ENCODE data around the gene HIRIP3. TPM values are rescaled to one million over a fixed set of nuclear protein-coding genes. Genes with fewer than 3 reads are reported as not detected.

Gene HIRIP3
- total RNA-seq, 1 donor from 2014 or later, result 20.9 TPM

GRCh38 chr16:29959293-29959692 lies 36.1 kb downstream of the HIRIP3 start:
- TF ChIP-seq, protein P1, sequence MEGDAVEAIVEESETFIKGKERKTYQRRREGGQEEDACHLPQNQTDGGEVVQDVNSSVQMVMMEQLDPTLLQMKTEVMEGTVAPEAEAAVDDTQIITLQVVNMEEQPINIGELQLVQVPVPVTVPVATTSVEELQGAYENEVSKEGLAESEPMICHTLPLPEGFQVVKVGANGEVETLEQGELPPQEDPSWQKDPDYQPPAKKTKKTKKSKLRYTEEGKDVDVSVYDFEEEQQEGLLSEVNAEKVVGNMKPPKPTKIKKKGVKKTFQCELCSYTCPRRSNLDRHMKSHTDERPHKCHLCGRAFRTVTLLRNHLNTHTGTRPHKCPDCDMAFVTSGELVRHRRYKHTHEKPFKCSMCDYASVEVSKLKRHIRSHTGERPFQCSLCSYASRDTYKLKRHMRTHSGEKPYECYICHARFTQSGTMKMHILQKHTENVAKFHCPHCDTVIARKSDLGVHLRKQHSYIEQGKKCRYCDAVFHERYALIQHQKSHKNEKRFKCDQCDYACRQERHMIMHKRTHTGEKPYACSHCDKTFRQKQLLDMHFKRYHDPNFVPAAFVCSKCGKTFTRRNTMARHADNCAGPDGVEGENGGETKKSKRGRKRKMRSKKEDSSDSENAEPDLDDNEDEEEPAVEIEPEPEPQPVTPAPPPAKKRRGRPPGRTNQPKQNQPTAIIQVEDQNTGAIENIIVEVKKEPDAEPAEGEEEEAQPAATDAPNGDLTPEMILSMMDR (conservative IDR thresholded peaks at IDR 0.05), result no peak
- Mint-ChIP-seq H3K36me3 (no peaks in the 10 kb centered on the region), H3K9me3 (no peaks in the 10 kb centered on the region), H3K27me3 (no peaks in the 10 kb centered on the region), H3K4me1 (ENCODE audit: unreplicated experiment) (peaks cover 11% of the 10 kb centered on the region), H3K4me3 (peak overlapping the region; percentile 21), H3K27ac (no peak overlapping the region)
- DNase-seq (ENCODE audit: extremely low spot score, unreplicated experiment), result no peak

DNA sequence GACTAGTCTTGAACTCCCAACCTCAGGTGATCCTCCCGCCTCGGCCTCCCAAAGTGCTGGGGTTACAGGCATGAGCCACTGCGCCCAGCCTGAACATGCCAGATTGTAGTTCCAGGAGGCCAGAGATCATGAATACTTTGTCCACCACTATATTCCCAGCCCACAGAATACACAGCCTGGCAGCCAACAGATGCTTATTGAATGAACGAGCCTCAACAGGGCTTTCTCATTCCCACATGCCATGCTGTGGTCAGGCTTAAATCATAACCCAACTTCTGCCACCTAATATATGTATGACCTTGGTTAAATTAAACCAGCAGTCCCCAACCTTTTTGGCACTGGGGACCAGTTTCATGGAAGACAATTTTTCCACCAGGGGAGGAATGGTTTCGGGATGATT lies 36.7 kb downstream of the HIRIP3 start:
- H3K36me3 Mint-ChIP-seq, result no peaks in the 10 kb centered on the region
- TF ChIP-seq, protein P1 (conservative IDR thresholded peaks at IDR 0.05), result no peak
- no peak overlapping the region for H3K27ac Mint-ChIP-seq
- no peak overlapping the region for H3K4me3 Mint-ChIP-seq
- peaks cover 11% of the 10 kb centered on the region for H3K4me1 Mint-ChIP-seq (ENCODE audit: unreplicated experiment)
- H3K9me3 Mint-ChIP-seq, result no peaks in the 10 kb centered on the region
- no peak for DNase-seq (ENCODE audit: extremely low spot score, unreplicated experiment)
- H3K27me3 Mint-ChIP-seq, result no peaks in the 10 kb centered on the region

DNA sequence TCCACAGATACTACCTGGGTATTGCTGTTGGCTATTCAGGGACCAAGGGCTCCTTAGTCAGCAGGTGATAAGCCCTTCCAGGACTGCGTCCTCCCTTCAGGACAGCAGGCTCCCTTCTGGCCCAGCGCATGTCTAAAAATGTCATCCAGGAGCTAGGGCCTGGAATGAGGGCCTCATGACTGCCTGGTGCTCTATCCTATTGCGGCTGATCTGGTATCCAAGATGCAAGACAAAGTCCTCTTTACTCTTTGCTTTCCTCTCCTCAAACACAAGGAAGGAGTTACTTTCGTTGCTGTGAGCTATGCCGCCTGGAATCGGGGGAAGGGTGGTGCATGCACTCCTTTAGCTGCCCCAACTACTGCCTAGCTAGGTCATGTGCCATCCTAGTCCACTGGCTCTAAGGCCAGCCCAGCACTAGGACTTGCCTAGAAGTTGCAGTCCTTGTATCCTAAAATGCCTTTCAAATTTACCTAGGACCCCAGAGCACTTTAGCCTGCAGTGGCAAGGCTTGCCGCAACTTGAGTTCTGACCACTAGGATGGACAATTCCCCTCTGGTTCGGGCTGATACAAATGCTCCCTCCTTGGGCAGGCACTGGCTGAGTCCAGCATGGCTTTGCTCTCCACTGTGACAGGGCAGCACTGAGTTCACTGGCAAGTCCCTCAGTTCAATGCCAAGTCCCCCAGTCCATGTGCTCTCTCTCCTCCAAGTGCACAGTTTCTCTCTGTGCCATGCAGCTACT lies 43.6 kb downstream of the HIRIP3 start:
- TF ChIP-seq, protein P1 (conservative IDR thresholded peaks at IDR 0.05), result peak; percentile 42
- DNase-seq (ENCODE audit: extremely low spot score, unreplicated experiment), result no peak
- H3K27me3 Mint-ChIP-seq, result no peaks in the 10 kb centered on the region
- no peak overlapping the region for H3K4me3 Mint-ChIP-seq
- H3K36me3 Mint-ChIP-seq, result no peaks in the 10 kb centered on the region
- H3K27ac Mint-ChIP-seq, result no peak overlapping the region
- no peaks in the 10 kb centered on the region for H3K4me1 Mint-ChIP-seq (ENCODE audit: unreplicated experiment)
- H3K9me3 Mint-ChIP-seq, result no peaks in the 10 kb centered on the region

- Mint-ChIP-seq H3K27me3 (no peaks in the 10 kb centered on the region), H3K9me3 (no peaks in the 10 kb centered on the region), H3K4me3 (no peak overlapping the region), H3K4me1 (ENCODE audit: unreplicated experiment) (no peaks in the 10 kb centered on the region), H3K36me3 (no peaks in the 10 kb centered on the region), H3K27ac (no peak overlapping the region)
- TF ChIP-seq, protein P1 (conservative IDR thresholded peaks at IDR 0.05), result no peak
- no peak for DNase-seq (ENCODE audit: extremely low spot score, unreplicated experiment)
Measured at GRCh38 chr16:29950806-29951461, 44.5 kb downstream of the HIRIP3 start.

GRCh38 chr16:29947897-29948296 lies 47.5 kb downstream of the HIRIP3 start:
- TF ChIP-seq, protein P1 (conservative IDR thresholded peaks at IDR 0.05), result no peak
- Mint-ChIP-seq H3K4me1 (ENCODE audit: unreplicated experiment) (peaks cover 15% of the 10 kb centered on the region), H3K36me3 (no peaks in the 10 kb centered on the region), H3K9me3 (no peaks in the 10 kb centered on the region), H3K4me3 (no peak overlapping the region), H3K27me3 (no peaks in the 10 kb centered on the region), H3K27ac (no peak overlapping the region)
- DNase-seq (ENCODE audit: extremely low spot score, unreplicated experiment), result no peak
